PFSK-1 (cell line): ENCODE measurements around the gene UTP11.

Experiments used
- POLR2AphosphoS5 ChIP-seq: IDR thresholded peaks from 2 replicates; pipeline ENCODE4 v1.6.1; 2012; ENCODE audit warnings: low read depth, mild to moderate bottlenecking, control low read depth, low read length, moderate library complexity
- REST ChIP-seq, 2 experiments: IDR thresholded peaks; 2 replicates each; pipeline versions ENCODE4 v1.6.1 to v1.8.0; 2011 to 2012; ENCODE audit warnings: low read depth in 2 of 2, low read length in 2 of 2, control low read depth in 1 of 2, inconsistent platforms in 1 of 2, mild to moderate bottlenecking in 1 of 2, moderate library complexity in 1 of 2; ENCODE audit not compliant: insufficient read depth in 1 of 2
- SIN3A ChIP-seq: IDR thresholded peaks from 2 replicates; pipeline ENCODE4 v1.6.1; 2012; ENCODE audit warnings: mild to moderate bottlenecking, low read length, moderate library complexity, borderline replicate concordance; ENCODE audit not compliant: insufficient read depth

GRCh38 chr1:37998089-37998808 lies 14.3 kb upstream of the UTP11 start:
- no peak for TF ChIP-seq POLR2AphosphoS5
- TF ChIP-seq REST (IDR thresholded peaks at IDR 0.05; ENCODE audit: insufficient read depth in 1 of 2, low read depth in 2 of 2, low read length in 2 of 2): no peak
- TF ChIP-seq SIN3A: no peak
